H9 (cell line): ENCODE data around the gene SUMF1. TPM values are rescaled to one million over a fixed set of nuclear protein-coding genes. Genes with fewer than 3 reads are reported as not detected.

Experiments used
- DNase-seq: peaks from one replicate; pipeline ENCODE4 v3.0.0-alpha.2; 2017
- H2AFZ ChIP-seq: one replicate; pipeline ENCODE4 v1.6.1; 2013; ENCODE audit warnings: mild to moderate bottlenecking, low read length, control low read depth, moderate library complexity
- H2AK5ac ChIP-seq: 2 replicates; pipeline ENCODE4 v1.6.1; 2013; ENCODE audit warnings: low read length, control low read depth, mixed read lengths; ENCODE audit not compliant: insufficient read length
- H2BK120ac ChIP-seq: one replicate; pipeline ENCODE4 v1.6.1; 2013; ENCODE audit warnings: low read depth, mild to moderate bottlenecking, low read length, control low read depth, inconsistent platforms; ENCODE audit not compliant: poor library complexity, severe bottlenecking
- H2BK12ac ChIP-seq: 2 replicates; pipeline ENCODE4 v1.6.1; 2013; ENCODE audit warnings: low read length, control low read depth, mixed read lengths, low read depth; ENCODE audit not compliant: insufficient read length
- H2BK15ac ChIP-seq: 2 replicates; pipeline ENCODE4 v1.6.1; 2013; ENCODE audit warnings: low read depth, low read length, control low read depth
- H2BK20ac ChIP-seq: one replicate; pipeline ENCODE4 v1.6.1; 2013; ENCODE audit warnings: low read depth, mild to moderate bottlenecking, low read length, control low read depth, inconsistent platforms; ENCODE audit not compliant: poor library complexity, severe bottlenecking
- H2BK5ac ChIP-seq: 2 replicates; pipeline ENCODE4 v1.6.1; 2013; ENCODE audit warnings: low read length, control low read depth, mixed read lengths; ENCODE audit not compliant: insufficient read length
- H3K14ac ChIP-seq: 2 replicates; pipeline ENCODE4 v1.6.1; 2013; ENCODE audit warnings: low read length, control low read depth; ENCODE audit not compliant: insufficient read depth
- H3K18ac ChIP-seq: 2 replicates; pipeline ENCODE4 v1.6.1; 2013; ENCODE audit warnings: low read depth, mild to moderate bottlenecking, mixed read lengths, low read length, control low read depth; ENCODE audit not compliant: insufficient read length
- H3K23ac ChIP-seq: 2 replicates; pipeline ENCODE4 v1.6.1; 2013; ENCODE audit warnings: low read length, control low read depth, mixed read lengths, low read depth; ENCODE audit not compliant: insufficient read length
- H3K23me2 ChIP-seq: 2 replicates; pipeline ENCODE4 v1.6.1; 2013; ENCODE audit warnings: low read depth, mild to moderate bottlenecking, mixed read lengths, low read length, control low read depth; ENCODE audit not compliant: insufficient read length, poor library complexity, severe bottlenecking
- H3K27ac ChIP-seq: 2 replicates; pipeline ENCODE4 v1.5.1; 2013; ENCODE audit warnings: low read length, control low read depth, mixed read lengths, low read depth; ENCODE audit not compliant: insufficient read length
- H3K27me3 ChIP-seq: 2 replicates; pipeline ENCODE4 v1.6.1; 2013; ENCODE audit warnings: low read length, control low read depth, inconsistent platforms; ENCODE audit not compliant: insufficient read depth
- H3K4ac ChIP-seq: 2 replicates; pipeline ENCODE4 v1.6.1; 2013; ENCODE audit warnings: low read depth, mild to moderate bottlenecking, control low read depth, inconsistent platforms, low read length, moderate library complexity
- H3K4me1 ChIP-seq: 2 replicates; pipeline ENCODE4 v1.6.1; 2013; ENCODE audit warnings: low read length, control low read depth, inconsistent platforms; ENCODE audit not compliant: insufficient read depth
- H3K4me2 ChIP-seq: 2 replicates; pipeline ENCODE4 v1.6.1; 2013; ENCODE audit warnings: low read length, control low read depth, mixed read lengths; ENCODE audit not compliant: insufficient read length, insufficient read depth
- H3K56ac ChIP-seq: 2 replicates; pipeline ENCODE4 v1.6.1; 2013; ENCODE audit warnings: low read depth, mild to moderate bottlenecking, mixed read lengths, low read length, control low read depth; ENCODE audit not compliant: insufficient read length
- H3K79me1 ChIP-seq: 2 replicates; pipeline ENCODE4 v1.6.1; 2013; ENCODE audit warnings: low read depth, mild to moderate bottlenecking, moderate library complexity, low read length, control low read depth, inconsistent platforms; ENCODE audit not compliant: insufficient read depth, poor library complexity, severe bottlenecking
- H3K79me2 ChIP-seq: 2 replicates; pipeline ENCODE4 v1.6.1; 2013; ENCODE audit warnings: low read length, control low read depth, inconsistent platforms; ENCODE audit not compliant: insufficient read depth
- H3K9ac ChIP-seq: 2 replicates; pipeline ENCODE4 v1.6.1; 2013; ENCODE audit warnings: low read length, control low read depth, mixed read lengths; ENCODE audit not compliant: insufficient read length; ENCODE audit errors: extremely low read depth
- H3K9me3 ChIP-seq: one replicate; pipeline ENCODE4 v1.6.1; 2013; ENCODE audit warnings: low read depth, low read length, inconsistent platforms; ENCODE audit not compliant: control insufficient read depth
- H3T11ph ChIP-seq: one replicate; pipeline ENCODE4 v1.6.1; 2013; ENCODE audit warnings: mild to moderate bottlenecking, low read length, control low read depth, inconsistent platforms
- H4K20me1 ChIP-seq: one replicate; pipeline ENCODE4 v1.6.1; 2013; ENCODE audit not compliant: control insufficient read depth, insufficient read length, insufficient read depth
- H4K5ac ChIP-seq: 2 replicates; pipeline ENCODE4 v1.6.1; 2013; ENCODE audit warnings: low read depth, mild to moderate bottlenecking, mixed read lengths, low read length, control low read depth; ENCODE audit not compliant: insufficient read length
- H4K8ac ChIP-seq: replicated peaks from 2 replicates; pipeline ENCODE4 v1.6.1; 2013; ENCODE audit warnings: low read length, control low read depth, mixed read lengths, low read depth; ENCODE audit not compliant: insufficient read length
- H4K91ac ChIP-seq: 2 replicates; pipeline ENCODE4 v1.6.1; 2013; ENCODE audit warnings: low read depth, mild to moderate bottlenecking, moderate library complexity, mixed read lengths, low read length, control low read depth; ENCODE audit not compliant: insufficient read length
- H3K27ac Mint-ChIP-seq, 3 experiments: 2 replicates in 2 of 3; 3 replicates in 1 of 3; pipeline ENCODE4 v1.8.0; 2020 to 2021; ENCODE audit warnings: mixed read lengths in 3 of 3, mild to moderate bottlenecking in 1 of 3, moderate library complexity in 1 of 3
- H3K27me3 Mint-ChIP-seq: 2 replicates; pipeline ENCODE4 v1.8.0; 2021; ENCODE audit warnings: low read depth, mild to moderate bottlenecking, moderate library complexity, mixed read lengths
- H3K36me3 Mint-ChIP-seq, 3 experiments: 2 replicates in 2 of 3; 3 replicates in 1 of 3; pipeline ENCODE4 v1.8.0; 2020 to 2021; ENCODE audit warnings: low read depth in 3 of 3, mixed read lengths in 3 of 3; ENCODE audit not compliant: insufficient read depth in 1 of 3
- H3K4me1 Mint-ChIP-seq, 2 experiments: 2 replicates each; pipeline ENCODE4 v1.8.0; 2020; ENCODE audit warnings: mixed read lengths in 2 of 2
- H3K4me3 Mint-ChIP-seq, 2 experiments: 2 replicates in 1 of 2; 3 replicates in 1 of 2; pipeline ENCODE4 v1.8.0; 2020 to 2021; ENCODE audit warnings: mild to moderate bottlenecking in 2 of 2, mixed read lengths in 2 of 2, moderate library complexity in 1 of 2
- H3K9me3 Mint-ChIP-seq, 2 experiments: 2 replicates in 1 of 2; 3 replicates in 1 of 2; pipeline ENCODE4 v1.8.0; 2020; ENCODE audit warnings: mild to moderate bottlenecking in 2 of 2, mixed read lengths in 2 of 2, moderate library complexity in 1 of 2
- CTCF ChIP-seq: fragments of 200-600 bp; sonication (generic); conservative IDR thresholded peaks from 3 replicates; pipeline ENCODE4 v1.8.0; 2021; ENCODE audit warnings: antibody characterized with exemption, mild to moderate bottlenecking
- WGBS: extraction: QIAGEN DNeasy Blood & Tissue Kit; methylation state at CpG from one replicate; pipeline ENCODE4 v1.1.7; 2013; ENCODE audit warnings: missing lambda C conversion rate, low lambda C conversion rate, mixed read lengths; ENCODE audit not compliant: insufficient read length; ENCODE audit errors: extremely low coverage; 5-methylcytosine and 5-hydroxymethylcytosine counted together
- total RNA-seq: library from RNA; stranded (reverse); gene quantifications from 2 replicates; pipeline ENCODE4 v1.2.1, GENCODE V29; 2021

The SUMF1 gene
- total RNA-seq, 1 experiment from 2014 or later: 9.5 TPM

- no peaks in the 10 kb centered on the region for H3K79me1 ChIP-seq
Observed at GRCh38 chr3:4464576-4464975, 2.5 kb downstream of the SUMF1 start.

More at GRCh38 chr3:4464576-4464975, 2.5 kb downstream of the SUMF1 start:
- no peak overlapping the region for H2BK120ac ChIP-seq
- TF ChIP-seq CTCF: no peak
- H2AFZ ChIP-seq: no peak overlapping the region
- Mint-ChIP-seq H3K27me3 (no peaks in the 10 kb centered on the region), H3K4me3 (no peak overlapping the region; a peak in 1 of 5 replicates), H3K4me1 (peaks cover 3 to 7% of the 10 kb centered on the region in 2 experiments), H3K36me3 (peaks cover 0 to 1% (median 0%) of the 10 kb centered on the region in 3 experiments; a peak in 1 of 7 replicates), H3K9me3 (no peaks in the 10 kb centered on the region), H3K27ac (no peak overlapping the region)
- H3K9me3 ChIP-seq: no peaks in the 10 kb centered on the region
- no peak overlapping the region for H3K4me2 ChIP-seq
- H2BK20ac ChIP-seq: no peak overlapping the region
- no peak overlapping the region for H4K8ac ChIP-seq
- H3K79me2 ChIP-seq: no peaks in the 10 kb centered on the region
- no peak overlapping the region for H2AK5ac ChIP-seq
- no peak overlapping the region for H2BK12ac ChIP-seq
- no peak overlapping the region for H4K5ac ChIP-seq
- no peaks in the 10 kb centered on the region for H4K20me1 ChIP-seq
- no peak overlapping the region for H3K18ac ChIP-seq
- no CpG with 5 or more reads among the region's 1 CpG for WGBS
- H3K4me1 ChIP-seq: no peaks in the 10 kb centered on the region
- H3K23me2 ChIP-seq: peaks cover 3% of the 10 kb centered on the region
- no peak overlapping the region for H2BK15ac ChIP-seq
- no peak overlapping the region for H3K4ac ChIP-seq
- H2BK5ac ChIP-seq: no peak overlapping the region
- no peak overlapping the region for H4K91ac ChIP-seq
- no peak overlapping the region for H3K27ac ChIP-seq
- no peak overlapping the region for H3K9ac ChIP-seq
- no peak overlapping the region for H3T11ph ChIP-seq
- no peaks in the 10 kb centered on the region for H3K27me3 ChIP-seq
- no peak overlapping the region for H3K14ac ChIP-seq
- DNase-seq: no peak
- no peak overlapping the region for H3K56ac ChIP-seq
- H3K23ac ChIP-seq: no peak overlapping the region
